Measurements from ENCODE around the gene GSTT2B.
A peak's percentile ranks its signal among the peaks of the same experiment; 100 is the strongest.
"Not testable (repeated sequence)": the region's sequence is repeated elsewhere in the genome, so short reads cannot be mapped to it uniquely, and the experiment has no call there.

The GSTT2B gene

DNA sequence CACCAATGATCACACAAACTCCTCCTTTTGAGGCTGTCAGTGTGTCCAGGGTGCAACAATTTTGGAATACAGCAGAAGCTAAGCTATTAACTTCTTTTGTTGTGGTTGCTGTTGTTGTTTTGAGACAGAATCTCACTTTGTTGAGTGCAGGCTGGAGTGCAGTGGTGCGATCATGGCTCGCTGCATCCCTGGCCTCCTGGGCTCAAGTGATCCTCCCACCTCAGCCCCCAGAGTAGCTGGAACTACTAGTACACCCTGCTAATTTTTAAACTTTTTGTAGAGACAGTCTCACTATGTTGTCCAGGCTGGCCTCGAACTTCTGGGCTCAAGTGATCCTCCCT lies 22.0 kb downstream of the GSTT2B start:
- DNase-seq = no peak

DNA sequence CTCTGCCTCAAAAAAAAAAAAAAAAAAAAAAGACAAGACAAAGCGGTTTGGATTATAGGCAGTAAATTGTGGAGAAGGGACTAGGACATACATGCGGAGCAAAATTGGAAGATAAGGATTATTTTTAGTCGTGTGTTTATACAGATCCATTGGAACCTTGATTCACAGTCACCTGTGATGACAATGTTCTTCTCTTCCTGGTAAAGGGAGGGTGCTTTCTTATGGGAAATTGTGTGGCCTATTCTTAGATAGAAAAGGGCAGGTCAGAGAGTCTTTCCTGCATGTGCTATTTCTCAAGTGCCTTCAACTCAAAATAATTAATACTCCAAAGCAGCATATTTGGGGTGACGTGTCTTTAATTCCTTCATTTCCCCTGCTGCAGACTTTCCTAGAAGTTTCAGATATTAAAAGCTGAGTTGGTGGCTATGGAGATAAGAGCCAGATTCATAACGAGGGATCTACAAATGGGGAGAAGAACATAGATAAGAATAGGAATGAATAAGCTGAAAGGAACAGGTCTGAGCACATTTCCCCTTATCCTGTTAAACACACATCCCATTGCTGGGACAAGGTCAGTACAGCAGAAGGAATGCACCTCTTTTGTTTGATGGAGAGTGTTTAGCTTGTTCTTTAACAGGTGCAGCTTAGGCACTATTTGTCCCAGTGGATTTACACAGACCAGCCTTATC lies 22.5 kb downstream of the GSTT2B start:
- DNase-seq = no peak

DNA sequence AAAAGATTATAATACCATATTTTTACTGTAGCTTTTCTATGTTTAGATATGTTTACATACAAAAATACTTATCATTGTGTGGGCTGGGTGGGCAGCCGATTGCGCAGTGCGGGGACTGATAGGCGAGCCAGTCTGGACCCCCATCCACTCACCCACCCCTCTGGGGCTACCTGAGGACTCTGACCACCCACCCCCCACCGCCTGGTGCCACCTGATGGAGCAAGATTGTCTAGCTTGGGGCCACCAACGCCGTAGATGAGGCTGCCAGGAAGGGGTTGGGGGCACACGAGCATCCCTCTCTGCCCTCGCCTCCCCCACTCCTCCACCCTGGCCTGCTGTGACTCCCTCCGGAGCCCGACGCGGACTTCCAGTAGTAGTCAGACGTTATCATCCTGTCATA lies 34.4 kb downstream of the GSTT2B start:
- no peak for DNase-seq

DNA sequence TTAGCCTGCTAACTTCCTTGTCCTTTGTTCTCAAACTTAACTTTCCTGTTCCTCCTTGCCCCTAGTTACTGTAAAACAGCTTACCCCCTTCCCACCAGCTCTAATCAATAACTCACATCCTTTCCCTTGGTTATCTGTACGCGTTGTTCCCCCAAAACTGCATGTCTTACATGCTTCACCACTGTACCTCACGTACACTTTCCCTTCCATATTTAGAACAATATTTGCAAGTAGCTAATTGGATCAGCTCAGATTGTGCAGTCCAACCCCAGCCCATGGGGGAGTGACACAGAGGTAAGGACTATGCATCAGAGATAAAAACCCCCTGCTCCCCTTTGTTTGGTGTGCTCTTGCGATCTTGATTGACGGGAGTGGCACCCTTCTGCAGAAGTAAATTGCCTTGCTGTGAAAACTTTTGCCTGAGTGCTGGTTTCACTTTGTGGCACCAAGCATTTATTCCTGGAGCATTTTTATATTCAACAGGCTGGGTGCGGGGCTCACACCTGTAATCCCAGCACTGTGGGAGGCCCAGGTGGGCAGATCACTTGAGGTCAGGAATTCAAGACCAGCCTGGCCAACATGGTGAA lies 35.9 kb downstream of the GSTT2B start:
- DNase-seq = no peak

DNA sequence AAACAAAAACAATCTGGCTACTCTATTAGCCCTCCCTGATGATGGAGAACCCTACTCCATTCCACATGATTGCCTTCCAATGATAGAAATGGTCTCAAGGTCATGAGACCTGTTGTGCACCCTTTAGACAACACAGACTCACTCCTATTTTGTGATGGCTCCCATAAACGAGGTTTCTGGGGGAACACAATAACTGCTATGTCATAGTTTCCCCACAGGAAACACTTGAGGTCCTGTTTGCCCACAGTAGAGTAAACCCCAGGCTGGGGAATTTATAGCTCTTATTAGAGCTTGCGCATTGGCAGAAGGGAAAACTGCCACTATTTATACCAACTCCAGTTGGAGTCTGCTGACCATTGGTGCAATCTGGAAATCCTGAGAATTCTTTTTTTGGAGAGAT lies 38.1 kb downstream of the GSTT2B start:
- no peak for DNase-seq

DNA sequence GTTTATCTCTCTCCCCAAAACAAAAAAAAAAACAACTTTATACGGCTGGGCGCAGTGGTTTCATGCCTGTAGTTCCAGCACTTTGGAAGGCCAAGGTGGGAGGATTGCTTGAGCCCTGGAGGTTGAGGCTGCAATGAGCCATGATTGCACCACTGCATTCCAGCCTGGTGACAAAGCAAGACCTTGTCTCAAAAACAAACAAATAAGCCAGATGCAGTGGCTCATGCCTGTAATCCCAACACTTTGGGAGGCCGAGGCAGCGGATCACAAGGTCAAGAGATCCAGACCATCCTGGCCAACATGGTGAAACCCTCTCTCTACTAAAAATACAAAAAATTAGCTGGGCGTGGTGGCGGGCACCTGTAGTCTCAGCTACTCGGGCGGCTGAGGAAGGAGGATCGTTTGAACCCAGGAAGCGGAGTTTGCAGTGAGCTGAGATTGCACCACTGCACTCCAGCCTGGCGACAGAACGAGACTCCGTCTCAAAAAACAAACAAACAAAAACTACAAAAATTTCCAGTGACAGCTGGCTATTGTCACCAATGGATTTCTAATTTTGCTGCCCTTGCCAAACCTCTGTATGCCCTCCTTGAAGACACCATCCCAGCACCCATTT lies 39.3 kb downstream of the GSTT2B start:
- DNase-seq = peak; percentile 59

DNA sequence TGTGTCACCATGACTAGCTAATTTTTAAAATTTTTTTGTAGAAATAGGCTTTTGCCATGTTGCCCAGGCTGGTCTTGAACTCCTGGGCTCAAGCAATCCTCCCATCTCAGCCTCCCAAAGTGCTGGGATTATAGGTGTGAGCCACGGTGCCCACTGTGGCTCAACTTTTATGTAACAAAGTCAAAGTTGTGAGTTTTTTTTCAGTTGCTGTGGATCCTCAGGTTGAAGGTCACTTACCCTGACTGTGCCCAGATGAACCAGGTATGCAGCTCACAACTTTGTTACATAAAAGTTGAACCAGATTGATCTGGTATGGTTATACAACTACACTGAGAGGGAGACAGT lies 40.8 kb downstream of the GSTT2B start:
- not testable (repeated sequence) for DNase-seq

DNA sequence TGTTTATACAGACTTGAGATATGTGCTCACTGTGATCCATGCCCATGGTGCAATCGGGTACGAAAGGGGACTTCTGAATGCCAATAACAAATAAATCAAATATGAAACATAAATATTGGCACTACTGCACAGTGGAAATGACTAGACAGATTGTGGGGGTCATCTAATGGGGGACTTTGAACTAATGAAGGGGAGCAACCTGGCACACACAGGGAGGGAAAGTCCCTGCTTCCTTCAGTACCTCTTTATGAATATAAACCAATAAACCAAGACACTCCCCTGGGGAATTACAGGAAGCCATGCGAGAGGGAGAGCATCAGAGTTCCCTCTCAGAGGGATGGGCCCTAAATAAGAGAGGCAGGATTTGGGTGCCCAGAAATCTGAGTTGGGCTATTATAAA lies 45.7 kb downstream of the GSTT2B start:
- DNase-seq = no peak

DNA sequence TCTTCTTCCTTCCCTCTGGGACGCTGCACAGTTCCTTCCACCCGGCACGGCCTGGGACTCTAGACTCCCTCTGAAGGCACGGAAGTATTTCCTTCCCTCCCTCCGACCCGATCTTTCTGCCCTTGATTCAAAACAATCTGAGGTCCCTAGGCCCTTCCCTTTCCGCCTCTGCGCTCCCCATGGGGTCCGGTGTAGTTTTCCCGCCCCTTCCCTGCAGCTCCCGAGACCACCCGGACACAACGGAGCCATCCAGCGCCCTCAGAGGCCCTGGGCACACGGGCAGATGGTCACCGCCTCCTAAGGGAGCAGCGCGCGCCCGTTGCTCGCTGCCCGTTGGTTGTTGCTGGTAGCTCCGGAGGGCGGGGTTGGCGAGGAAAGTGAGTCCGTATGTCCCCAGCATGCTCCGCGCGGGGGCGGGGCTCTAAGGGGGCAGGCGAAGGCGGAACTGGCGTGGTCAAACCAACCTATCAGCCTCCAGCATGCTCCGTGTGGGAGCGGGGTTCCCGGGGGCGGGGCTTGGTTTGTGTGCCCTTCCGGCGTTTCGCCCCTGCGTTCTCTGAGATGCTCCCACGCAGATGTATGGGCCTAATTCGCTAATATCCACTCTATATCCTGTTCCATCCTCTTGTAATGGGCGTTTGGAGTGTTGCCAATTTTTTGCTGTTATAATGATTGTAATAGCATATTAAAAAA lies 47.2 kb downstream of the GSTT2B start:
- peak; percentile 98 for DNase-seq

DNA sequence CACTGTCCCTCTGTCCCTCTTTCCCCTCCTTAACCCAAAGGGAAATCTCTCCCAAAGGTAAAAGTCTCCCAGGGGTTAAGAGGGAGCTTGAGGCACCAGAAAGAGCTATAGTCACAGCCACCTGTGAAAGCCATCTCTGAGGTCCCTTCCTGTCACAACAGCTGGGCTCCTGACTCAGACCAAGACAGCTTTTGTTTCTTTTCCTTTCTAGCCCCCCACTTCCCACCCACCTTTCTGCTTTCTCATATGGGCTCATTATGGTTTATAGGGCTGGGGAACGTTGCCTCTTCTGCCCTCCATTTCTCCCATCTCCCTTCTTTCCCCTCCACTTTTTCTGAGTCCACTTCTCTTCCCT lies 47.7 kb downstream of the GSTT2B start:
- no peak for DNase-seq

DNA sequence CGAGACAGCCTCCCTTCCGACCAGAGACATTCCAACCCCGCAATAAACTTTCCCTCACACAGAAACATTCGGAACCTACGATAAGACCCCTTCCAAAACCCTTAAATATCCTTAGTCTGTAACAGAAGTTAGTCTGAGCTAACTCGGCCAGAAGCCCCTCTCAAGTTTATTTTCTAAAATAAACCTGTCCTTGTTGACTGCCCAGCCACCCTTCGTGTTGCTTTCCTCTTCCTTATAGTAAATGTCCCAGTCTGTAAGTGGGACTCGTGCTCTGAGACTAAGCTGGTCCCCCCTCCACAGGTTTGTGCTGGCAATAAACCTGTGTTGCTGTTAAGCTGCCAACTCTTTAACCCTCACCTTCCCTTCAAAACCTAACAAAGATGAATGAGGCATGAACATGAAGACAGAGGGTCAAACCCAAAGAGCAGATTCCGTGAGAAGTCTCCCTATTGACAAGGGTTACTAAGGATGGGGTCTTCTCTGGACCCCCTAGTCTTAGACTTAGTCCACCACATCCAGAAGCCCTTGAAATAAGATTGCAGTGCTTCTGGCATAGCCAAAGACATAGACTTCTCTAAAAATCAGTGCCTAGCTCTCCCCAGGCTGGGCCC lies 48.6 kb downstream of the GSTT2B start:
- no peak for DNase-seq

DNA sequence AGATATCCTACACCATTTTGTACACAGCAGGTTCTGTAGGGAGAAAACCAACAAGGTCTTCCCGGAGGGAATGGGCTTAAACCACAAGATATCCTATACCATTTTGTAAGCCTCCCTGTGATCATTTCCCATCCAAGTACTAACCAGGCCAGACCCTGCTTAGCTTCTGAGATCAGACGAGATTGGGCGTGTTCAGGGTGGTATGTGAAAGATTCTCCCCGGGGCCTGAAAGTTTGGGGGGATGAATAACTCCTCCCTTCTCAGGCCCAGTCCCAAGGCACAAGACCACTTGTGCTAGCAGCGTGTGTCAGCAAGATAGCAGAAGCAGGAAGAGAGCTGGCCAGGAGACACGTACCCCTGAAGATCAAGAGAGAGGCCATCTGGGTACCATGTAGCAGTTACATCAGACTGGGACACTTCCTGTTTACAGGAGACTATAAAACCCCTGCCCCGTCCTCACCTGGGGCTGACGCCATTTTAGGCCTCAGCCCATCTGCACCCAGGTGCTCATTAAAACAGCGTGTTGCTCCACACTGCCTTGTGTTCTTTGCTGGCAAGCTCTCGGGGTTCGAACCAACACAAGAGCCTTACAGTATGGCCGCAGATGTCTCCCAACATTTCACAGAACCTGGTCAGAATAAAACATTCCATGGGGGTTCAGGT lies 49.5 kb downstream of the GSTT2B start:
- no peak for DNase-seq

DNA sequence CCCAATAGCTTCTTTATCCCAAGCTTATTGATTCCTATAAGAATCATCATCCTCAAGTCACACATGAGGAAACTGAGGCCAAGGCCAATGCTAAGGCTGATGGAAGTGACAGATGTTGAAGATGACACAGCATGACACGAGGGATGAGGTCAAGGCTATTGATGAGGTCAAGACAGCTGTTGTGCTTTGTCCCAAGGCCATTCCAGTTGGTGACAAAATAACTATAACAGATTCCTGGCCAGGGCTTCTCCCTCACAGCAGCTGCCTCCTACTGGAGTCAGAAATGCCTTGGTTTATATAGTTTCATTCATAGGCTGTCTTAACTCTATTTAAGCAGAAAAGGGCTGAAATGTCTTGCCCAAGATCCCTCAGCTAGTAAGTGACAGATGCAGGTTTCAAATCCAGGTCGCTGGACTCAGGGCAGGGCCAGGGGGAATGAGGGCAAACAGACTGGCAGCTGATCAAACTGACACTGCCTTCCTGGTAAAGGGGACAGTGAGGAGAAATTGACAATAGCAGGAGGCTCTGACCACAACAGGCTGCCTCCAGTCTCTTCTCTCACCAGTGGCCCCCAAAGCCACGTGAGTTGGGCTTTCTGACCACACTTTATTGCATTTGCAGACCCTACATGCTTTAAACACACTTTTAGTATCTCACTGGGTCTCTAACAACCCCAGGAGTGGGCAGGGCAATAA lies 50.4 kb downstream of the GSTT2B start:
- no peak for DNase-seq

DNA sequence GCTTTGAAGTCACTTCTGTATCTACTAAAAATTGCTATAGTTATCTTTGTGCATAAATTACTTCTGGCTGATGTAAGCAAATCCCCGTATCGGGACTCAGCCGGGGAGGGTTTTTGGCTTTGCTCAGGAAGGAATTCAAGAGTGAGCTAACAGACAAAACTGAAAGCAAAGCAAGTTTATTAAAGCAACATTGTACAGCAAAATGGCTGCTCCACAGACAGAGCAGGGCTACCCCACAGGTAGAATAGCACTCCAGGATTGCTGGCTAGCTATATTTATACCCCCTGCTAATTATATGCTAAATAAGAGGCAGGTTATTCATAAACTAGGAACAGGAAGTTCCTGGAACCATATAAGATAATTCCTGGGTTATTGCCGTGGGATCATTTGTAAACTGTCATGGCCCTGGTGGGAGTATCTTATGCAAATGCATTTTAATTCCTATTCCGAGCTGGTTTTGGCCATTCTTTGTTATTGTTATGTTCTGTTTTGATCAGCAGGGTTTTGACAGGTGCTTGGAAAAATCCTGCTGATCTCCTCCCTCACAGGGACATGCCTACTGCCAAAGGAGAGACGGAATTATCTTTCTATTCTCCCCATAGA lies 51.6 kb downstream of the GSTT2B start:
- DNase-seq = no peak

DNA sequence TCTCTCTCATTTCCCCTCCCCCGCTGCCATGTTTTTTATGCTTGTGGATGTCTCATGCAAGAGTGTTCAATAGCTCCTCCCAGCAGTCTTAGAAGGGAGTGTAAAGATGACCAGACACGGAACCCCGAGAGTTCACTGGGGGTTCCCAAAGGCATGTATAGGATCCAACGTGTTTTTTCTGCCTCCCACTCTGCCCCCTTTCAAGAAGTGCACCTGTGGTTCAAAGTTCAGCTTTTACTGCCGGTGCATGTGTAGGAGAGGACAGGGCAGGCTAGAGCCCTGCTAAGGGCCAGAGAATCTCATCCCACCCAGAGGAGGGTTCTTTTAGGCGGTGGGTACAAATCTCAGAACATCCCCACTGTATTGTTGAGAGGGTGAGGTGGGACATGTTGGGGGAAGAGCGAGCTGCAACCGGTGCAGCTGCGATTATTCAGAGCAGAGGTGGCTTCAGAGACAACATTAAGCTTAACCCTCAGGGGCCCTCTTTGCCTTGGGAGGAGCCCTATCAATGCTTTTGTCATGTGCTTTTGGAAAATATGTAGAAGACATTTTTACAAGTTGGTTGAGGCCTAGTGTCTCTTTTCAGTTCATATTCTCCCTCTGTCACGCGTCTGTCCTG lies 52.3 kb downstream of the GSTT2B start:
- DNase-seq = no peak

DNA sequence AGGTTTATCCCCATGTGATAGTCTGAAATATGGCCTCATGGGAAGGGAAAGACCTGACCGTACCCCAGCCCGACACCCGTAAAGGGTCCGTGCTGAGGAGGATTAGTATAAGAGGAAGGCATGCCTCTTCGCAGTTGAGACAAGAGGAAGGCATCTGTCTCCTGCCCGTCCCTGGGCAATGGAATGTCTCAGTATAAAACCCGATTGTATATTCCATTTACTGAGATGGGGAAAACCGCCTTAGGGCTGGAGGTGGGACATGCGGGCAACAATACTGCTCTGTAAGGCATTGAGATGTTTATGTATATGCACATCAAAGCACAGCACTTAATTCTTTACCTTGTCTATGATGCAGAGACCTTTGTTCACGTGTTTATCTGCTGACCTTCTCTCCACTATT lies 53.6 kb downstream of the GSTT2B start:
- not testable (repeated sequence) for DNase-seq

Measured in HCEC 1CT (cell line).